Muscle of back (tissue), 11 donors: Measurements from ENCODE around the gene JPH2. TPM values are rescaled to one million over a fixed set of nuclear protein-coding genes. Genes with fewer than 3 reads are reported as not detected.

Source experiments
- DNase-seq, 3 donors: peaks; one replicate each; pipeline versions ENCODE4 v3.0.0 to v3.0.0-alpha.2; 2013
- polyA plus RNA-seq, 10 donors: library from polyadenylated mRNA; unstranded; fragments of 120-200 nt; gene quantifications; one replicate each; pipeline ENCODE4 v1.2.1, GENCODE V29; 2013; ENCODE audit not compliant: insufficient read length in 10 of 10

Gene JPH2
- polyA plus RNA-seq, 10 donors, result 44.7 to 95.8 (median 72.8) TPM

- DNase-seq, result no peak
Observed at GRCh38 chr20:44125332-44126127, 61.5 kb downstream of the JPH2 start.

- no peak for DNase-seq
Observed at GRCh38 chr20:44123874-44124535, 63.0 kb downstream of the JPH2 start.

- no peak for DNase-seq
Observed at GRCh38 chr20:44123251-44123650, 63.7 kb downstream of the JPH2 start.

GRCh38 chr20:44120676-44121425, 66.1 kb downstream of the JPH2 start:
- no peak for DNase-seq

GRCh38 chr20:44118185-44119033, 68.6 kb downstream of the JPH2 start:
- DNase-seq, result no peak

- no peak for DNase-seq
Observed at GRCh38 chr20:44117296-44118184, 69.4 kb downstream of the JPH2 start.

- no peak for DNase-seq
Observed at GRCh38 chr20:44115762-44116644, 71.0 kb downstream of the JPH2 start.

GRCh38 chr20:44115181-44115580, 71.8 kb downstream of the JPH2 start:
- DNase-seq, result no peak

- DNase-seq, result no peak
Observed at GRCh38 chr20:44113618-44114376, 73.2 kb downstream of the JPH2 start.

GRCh38 chr20:44112889-44113617, 73.9 kb downstream of the JPH2 start:
- no peak for DNase-seq

GRCh38 chr20:44112456-44112855, 74.5 kb downstream of the JPH2 start:
- DNase-seq, result no peak

GRCh38 chr20:44111712-44112335, 75.2 kb downstream of the JPH2 start:
- peak in 1 of 3 donors; percentile 18 for DNase-seq

- no peak for DNase-seq
Observed at GRCh38 chr20:44110816-44111568, 76.0 kb downstream of the JPH2 start.

- no peak for DNase-seq
Observed at GRCh38 chr20:44109951-44110361, 77.0 kb downstream of the JPH2 start.

- no peak for DNase-seq
Observed at GRCh38 chr20:44106615-44107014, 80.4 kb downstream of the JPH2 start.

- DNase-seq, result peak; percentile 41 to 74 (median 54)
Observed at GRCh38 chr20:44104798-44105517, 82.0 kb downstream of the JPH2 start.
